Left kidney (tissue), 2 donors: ENCODE results near the gene JPH3. TPM values are rescaled to one million over a fixed set of nuclear protein-coding genes. Genes with fewer than 3 reads are reported as not detected.
"Not testable (repeated sequence)": the region's sequence is repeated elsewhere in the genome, so short reads cannot be mapped to it uniquely, and the experiment has no call there.

Experiments used
- DNase-seq: peaks from one replicate; pipeline ENCODE4 v3.0.0-alpha.2; 2013
- polyA plus RNA-seq: library from polyadenylated mRNA; unstranded; fragments of 120-200 nt; gene quantifications from one replicate; pipeline ENCODE4 v1.2.1, GENCODE V29; 2013; ENCODE audit not compliant: insufficient read length

Gene JPH3
- polyA plus RNA-seq, 1 donor = 0.76 TPM

DNA sequence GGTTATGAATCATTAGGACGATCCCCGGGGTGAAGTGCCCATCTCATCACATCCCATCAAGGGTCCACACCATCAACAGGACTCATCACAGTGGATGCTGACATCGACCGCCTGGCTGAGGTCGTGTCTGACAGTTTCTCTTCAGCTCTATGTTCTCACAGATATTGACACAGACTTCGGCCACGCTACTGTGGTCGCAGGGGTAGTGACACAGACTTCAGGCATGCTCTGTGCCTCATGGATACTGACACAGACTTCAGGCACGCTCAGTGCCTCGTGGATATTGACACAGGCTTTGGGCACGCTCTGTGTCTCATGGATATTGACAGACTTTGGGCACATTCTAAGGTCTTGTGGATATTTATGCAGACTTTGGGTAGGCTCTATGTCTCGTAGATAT is 113.3 kb downstream of the JPH3 start:
- no peak for DNase-seq

DNA sequence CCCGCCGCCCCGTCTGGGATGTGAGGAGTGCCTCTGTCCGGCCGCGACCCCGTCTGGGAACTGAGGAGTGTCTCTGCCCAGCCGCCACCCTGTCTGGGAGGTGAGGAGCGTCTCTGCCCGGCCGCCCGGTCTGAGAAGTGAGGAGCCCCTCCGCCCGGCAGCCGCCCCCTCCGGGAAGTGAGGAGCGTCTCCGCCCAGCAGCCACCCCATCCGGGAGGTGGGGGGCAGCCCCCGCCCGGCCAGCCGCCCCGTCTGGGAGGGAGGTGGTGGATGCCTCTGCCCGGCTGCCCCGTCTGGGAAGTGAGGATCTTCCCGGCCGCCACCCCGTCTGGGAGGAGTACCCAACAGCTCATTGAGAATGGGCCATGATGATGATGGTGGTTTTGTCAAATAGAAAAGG is 116.5 kb downstream of the JPH3 start:
- not testable (repeated sequence) for DNase-seq

DNA sequence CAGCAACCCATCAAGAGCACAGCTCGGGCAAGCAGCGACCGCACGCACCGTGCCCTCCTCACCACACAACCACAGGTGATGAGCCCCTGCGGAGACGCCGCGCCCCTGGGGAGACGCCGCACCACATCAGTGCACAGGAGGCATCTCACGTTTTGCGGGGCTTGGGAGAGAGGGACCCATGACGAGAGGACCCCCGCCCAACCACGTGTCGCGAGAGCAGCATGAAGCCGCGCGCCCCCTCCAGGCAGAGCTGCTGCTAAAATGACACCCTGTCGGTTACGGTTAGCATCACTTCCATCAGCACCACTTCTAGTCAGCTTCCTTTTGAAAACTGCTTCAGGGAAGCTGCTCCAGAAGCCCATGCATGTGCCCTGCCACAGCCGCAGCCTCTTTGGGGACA is 118.1 kb downstream of the JPH3 start:
- DNase-seq = no peak

DNA sequence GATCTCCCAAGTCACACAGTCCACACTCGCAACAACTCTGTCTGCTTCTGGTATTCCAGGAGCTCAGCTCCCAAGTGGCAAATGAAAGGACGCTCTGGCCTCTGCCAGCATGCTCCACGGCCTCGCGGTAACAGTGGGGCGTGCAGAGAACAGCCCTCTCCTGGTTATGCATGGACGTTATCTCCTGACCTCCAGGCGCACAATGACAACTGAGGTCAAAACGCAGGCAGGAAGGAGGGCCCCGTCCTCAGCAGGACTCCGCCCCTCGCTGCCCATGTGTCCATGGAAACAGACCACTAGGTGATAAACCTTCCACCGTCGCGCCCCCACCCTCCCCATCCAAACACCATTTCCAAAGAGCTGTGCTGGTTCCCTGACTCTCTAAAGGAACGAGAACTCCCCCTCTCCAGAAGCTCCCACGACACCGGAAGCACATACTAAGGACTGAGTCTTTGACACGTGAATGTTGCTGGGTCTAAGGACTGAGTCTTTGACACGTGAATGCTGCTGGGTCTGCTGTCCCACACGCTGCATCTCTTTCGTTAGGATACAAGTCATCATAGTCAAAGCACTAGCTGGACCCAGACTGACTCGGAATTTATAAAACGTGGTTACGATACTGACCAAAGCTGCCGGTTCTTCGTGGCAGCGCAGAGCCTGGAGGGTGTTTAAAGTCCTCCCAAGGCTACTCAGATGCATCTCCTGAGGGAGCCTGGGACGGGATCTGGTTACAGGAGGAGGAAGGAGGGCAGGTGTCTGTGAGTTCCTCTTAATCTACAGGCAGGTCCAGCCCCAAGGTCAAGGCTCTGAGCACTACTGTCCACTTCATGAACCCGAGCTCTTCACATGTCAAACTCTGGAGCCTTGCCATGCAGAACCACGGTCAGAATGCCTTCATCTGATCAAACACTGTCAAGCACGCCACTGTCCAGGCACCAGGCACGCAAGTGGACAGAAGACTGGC is 119.6 kb downstream of the JPH3 start:
- no peak for DNase-seq

DNA sequence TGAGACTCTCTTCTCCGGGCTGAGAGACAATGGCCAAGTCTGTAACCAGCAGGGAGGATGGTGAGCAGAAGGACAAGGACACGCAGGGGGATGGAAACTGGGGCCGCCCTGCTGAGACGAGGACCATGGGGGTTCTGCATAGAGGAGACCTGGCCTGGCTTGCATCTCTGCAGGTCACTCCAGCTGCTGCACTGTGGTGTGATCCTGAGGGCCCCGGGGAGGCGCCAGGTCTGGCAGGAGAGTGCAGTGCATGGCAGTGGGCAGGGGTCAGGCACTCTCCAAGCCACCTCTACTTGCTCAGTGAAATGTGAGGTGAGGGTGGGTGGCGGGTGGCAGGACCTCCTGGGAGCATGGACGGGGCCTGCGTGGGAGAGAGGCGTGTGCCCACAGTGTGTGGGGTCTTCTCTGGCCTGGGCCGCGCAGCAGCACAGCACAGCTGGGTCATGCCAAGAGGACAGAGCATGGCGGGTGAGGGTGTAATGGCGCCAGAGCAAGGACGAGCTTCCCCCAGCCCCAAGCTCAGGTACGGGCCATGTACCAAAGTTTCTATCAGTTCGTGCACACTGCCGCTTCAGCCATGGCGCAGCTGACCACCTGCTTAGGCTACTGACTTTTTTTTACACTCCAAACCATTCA is 120.4 kb downstream of the JPH3 start:
- no peak for DNase-seq

DNA sequence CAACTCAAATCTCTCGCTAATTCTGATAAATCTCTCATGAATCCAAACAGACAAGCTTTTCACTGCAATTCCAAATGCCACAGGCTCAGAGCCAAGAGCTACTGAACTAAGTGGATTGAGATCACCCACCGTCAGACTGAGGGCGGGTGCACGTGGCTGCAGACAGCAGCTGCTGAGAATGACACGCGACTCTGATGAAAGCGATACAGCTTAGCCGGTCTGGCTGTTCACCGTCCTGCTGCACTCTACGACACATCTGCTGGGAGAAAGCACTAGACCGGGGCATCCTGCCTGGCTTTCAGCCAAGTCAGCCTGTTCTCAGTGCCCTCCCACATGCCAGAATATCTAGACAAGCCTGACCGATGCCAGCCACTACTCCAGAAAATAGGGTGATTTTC is 120.9 kb downstream of the JPH3 start:
- peak; percentile 90 for DNase-seq

DNA sequence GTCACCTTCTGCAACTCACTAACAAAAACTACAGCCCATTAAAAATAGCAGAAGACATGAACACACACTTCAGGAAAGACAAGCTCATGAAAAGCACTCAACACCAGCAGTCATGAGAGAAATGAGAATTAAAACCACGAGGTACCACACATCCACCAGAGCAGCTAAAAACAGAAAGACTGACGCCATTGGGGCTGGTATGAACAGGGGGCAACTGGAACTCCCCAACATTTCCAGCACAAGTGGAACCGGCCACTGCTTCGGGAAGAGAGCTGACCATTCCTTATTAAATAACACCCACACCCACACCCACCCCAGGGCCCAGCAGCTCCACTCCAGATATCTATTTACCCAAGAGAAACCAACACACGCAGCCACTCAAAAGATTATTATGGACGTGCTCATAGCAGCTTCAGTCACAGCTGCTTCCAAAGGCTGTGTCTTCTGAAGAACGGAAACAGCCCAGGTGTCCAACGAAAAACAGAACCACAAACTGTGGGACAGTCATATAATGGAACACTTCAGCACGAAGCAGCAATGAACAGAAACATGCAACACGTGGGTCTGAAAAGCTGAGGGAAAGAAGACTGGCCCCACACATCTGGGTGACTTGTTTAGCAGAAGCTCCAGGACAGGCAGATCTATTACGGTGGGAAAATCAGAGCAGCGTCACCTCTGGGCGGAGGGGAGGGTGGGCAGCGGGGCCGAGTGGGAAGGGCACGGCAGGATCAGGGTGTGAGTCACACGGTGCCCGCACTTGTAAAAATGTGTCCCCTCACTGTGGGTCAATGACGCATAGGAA is 122.4 kb downstream of the JPH3 start:
- DNase-seq = no peak

DNA sequence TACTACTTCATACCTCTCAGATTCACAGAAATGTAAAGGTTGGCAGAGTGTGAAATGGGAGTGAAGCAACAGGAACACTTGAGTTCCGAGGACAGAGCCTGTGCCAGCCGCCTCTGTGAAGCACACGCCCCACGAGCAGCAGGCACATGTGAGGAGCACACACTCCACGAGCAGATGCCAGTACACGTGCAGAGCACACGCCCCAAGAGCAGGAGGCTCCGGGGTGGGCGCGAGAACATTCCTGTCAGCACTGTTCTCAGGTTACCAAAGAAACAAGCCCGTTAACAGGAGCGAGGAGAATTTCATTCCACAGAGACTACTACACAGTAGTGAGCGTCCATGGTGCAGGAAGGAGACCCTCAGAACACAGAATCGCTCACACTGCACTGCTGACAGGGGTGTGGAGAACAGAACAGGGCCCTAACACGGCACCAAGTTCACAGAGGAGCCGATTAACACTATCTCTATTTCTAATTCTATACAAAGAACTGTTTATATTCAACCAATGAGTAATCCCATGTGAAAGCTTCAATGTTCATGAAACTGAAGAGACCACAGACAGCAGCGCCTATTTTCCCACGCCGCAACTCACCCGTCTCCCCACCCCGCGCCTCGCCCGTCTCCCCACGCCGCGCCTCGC is 123.4 kb downstream of the JPH3 start:
- DNase-seq = no peak

DNA sequence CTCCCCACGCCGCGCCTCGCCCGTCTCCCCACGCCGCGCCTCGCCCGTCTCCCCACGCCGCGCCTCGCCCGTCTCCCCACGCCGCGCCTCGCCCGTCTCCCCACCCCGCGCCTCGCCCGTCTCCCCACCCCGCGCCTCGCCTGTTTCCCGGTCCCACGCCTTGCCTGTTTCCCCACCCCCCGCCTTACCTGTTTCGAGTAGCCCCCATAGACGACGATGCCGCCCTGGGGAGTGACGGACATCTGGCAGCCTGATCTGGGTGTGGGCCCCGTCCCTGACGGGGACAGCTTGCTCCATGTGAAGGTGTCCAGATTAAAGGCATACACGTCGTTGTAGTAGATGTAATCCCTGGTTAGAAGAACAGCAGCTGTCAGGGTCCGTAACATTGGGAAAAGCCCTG is 124.3 kb downstream of the JPH3 start:
- not testable (repeated sequence) for DNase-seq

DNA sequence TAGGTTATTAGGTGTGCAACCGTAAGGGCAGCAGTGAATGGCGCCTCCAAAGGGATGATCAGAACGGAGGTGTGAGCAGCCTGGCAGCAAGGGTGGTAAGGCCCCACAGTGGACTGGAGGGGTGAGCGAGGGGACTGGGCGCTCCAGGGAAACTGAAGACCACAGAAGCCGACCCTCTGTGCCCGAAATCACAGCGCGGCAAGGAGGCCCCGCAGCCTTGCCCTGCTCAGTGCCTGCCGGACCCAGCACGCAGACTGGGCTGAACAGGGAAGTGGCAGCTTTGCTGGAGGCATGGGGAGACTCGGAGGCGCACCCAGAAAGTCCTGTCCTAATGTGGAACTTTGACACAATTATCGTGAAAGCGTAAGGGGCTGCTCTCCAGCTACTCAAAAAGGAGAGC is 125.0 kb downstream of the JPH3 start:
- DNase-seq = no peak

DNA sequence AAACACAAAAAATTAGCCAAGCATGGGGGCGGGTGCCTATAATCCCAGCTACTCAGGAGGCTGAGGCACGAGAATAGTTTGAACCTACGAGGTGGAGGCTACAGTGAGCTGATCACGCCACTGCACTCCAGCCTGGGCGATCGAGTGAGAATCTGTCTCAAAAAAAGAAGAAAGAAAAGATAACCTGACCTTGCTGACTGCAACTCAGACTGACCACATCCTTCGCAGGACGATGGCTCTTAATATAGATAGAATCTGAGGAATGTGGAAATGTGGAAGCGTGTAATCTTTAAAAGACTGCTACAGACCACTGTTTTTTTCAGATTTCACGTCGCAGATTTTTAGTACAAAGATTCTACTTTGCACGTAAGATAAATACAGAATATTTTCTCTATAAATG is 125.7 kb downstream of the JPH3 start:
- no peak for DNase-seq

DNA sequence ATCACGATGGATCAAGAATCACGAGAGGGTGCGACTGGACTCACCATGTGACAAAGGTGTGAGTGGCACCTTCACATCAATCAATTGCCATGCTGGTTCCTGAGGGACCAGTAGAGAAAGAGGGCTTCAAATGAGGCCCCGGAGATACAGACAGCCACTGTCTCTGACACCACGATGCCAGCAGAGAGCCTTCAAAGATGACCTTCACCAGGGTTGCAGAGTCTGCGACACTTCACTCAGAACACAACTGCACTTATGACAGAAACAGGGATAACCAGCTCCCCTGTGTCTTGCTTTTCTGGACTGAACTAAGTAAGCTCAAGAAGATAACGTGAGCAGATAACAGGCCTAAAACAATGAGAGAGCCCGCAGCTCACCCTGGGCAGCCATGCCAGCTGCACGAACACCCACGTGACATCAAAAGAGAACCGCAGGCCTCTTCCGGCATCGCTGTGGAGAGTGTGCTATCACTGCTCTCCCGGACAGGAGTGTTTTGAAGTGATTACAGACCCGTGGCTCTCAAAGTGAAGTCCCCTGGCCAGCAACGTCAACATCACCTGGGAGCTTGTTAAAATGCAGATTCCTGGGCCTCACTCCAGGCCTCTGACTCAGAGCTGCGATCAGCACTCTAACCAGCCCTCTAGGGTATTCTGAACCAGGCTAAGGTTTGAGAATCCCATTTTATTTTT is 127.1 kb downstream of the JPH3 start:
- DNase-seq = no peak

DNA sequence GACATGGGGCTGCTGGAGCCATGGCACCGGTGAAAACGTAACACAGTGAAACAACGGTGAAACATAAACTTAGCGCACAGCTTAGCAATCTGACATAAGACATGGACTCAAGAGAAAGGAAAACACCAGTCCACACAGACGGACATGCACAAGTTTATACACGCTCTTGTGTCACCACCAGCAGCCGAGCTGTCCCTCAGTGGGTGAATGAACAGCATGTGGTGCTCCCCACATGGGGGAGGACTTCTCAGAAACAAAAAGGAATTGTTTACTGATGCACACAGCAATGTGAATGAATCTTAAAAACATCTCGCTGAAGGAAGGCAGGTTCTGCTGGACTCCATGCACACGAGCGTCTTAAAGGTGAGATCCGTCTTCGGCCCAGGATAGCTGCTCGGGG is 129.3 kb downstream of the JPH3 start:
- DNase-seq = no peak

DNA sequence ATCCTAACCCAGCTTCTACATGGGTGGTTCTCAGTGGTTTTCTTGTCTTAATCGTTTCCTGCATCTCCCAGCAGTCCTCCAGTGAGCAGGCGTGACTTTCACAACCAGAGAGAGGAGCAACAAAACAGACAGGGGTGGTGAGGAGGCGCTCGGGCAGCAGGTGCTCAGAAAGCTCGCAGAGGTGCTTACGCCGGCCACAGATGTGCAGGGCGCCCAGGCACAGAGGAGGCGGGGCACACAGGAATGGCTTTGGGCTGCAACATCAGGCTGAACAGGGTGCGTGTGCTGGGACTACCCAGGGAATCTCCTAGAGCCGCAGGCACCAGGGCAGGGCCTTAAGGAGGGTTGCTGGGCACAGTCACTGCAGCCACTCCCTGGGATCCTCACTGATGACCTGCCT is 130.9 kb downstream of the JPH3 start:
- no peak for DNase-seq

DNA sequence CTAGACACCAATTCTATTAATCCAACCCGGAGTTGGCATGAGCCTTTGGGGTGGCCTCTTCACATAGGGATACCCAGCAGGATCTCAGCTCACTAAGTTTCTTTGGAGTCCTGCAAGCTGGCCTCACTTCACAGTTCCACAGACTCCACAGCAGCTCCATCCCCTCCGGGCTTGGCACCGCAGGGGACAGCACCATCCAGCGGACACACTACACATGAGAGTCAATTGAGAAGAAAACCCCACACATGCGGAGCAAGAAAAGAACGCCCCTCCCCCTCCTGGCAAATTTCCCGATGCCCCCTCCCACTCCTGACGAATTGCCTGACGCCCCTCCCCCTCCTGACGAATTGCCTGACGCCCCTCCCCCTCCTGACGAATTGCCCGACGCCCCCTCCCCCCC is 132.3 kb downstream of the JPH3 start:
- no peak for DNase-seq

DNA sequence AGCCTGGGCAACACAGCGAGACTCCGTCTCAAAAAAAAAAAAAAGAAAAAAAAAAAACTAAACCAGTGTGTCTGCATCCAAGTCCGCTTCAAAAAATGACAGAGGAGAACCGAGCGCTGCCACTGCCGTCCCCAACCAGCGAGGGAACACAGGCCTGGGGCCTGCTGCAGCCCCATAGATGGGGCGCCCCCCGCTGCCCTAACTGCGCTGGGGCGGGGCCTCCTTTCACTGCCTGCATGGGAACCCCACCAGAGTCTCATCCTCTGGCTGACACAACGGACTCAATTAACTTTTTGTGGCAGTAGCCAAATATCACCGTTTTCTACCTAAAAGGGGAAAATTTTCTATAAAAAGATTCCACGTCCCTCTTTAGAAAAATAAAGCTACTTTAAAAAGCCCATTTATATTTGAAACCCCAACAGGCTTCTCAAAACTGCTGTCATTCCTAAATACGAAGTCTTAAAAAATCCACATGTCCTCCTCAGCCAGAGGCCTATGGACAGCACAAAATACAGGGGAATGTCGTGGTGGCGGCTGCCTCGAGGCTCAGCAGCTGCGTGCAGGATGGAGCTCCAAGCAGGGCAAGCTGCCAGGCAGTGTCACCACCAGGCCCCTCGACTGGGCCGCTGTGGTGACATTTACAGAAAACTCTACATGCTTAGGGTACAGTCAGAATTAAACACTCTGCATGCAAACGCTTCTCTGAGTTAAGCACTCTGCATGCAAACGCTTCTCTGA is 133.1 kb downstream of the JPH3 start:
- no peak for DNase-seq

DNA sequence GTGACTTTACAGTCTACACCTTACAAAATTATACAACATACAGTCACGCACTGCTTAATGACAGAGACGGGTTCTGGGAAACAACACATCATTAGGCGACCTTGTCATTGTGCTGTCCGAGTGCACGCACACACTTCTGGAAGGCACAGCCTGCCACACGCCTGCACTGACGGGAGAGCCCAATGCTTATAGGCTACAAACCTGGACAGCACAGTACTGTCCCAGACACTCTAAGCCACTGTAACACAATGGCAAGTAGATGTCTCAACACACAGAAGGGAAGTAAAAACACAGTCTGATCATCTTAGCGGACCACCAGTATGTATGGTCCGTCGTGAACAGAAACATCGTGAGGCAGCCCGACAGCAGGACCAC is 133.7 kb downstream of the JPH3 start:
- no peak for DNase-seq

DNA sequence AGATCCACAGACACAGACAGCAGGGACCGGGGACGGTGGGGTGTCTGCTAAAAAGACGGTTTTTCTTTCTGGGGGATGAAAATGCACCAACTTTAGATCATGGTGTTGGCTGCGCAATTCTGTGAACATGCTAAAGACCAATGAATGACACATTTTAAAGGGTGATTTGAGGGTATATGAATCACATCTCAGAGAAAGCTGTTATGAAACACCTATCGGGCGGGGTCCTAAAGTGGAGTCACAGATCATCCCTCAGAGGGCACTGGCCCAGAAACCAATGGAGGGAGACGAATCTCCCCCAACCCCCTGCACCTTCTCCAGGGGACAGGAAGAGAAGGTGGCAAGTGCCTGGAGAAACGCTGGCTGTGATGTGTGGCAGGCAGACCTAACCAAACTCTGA is 137.5 kb downstream of the JPH3 start:
- no peak for DNase-seq

DNA sequence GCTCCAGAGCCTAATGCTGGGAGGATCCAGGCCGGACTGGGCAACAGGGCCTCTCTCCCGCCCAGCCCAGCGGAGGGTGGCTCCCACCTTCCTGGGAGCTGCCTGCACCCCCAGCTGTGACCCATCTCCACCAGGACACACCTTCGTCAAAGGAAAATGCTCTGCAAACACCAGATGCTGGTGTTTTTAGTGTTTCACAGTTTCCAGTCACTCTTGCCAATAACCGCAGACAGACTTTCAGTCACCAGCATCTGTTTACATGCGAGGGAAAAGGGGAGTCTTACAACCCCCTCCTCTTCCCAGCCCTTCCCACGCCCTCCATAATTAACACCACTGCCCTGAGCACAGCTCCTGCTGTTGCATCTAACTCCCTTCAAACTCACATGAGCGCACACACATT is 138.1 kb downstream of the JPH3 start:
- no peak for DNase-seq

DNA sequence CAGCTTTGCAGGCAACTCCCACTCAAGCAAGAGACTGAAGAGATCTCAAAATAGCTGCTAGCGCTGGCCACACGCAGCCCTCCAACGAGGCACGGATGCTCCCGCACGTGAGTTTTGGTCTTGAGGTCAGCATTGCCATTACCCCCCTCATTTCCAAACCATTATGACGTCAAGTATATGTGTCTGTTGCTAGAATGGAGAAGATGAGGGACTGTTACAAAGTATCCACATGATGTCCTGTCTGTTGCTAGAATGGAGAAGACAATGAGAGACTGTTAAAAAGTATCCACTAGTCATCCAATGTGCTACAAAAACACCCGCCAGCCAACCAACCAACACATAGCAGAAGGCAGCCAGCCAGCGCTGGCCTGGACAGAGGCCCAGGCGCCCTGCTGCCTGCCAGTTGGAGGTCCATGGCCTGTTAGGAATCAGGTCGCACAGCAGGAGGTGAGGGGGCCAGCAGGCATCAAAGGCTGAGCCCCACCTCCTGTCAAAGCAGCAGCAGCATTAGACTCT is 138.7 kb downstream of the JPH3 start:
- DNase-seq = no peak
